LNCAP (cell line): Measurements from ENCODE around the gene MAML2.

ENCODE experiments used
- CTCF ChIP-seq: fragments of 450-650 bp; IDR thresholded peaks from 2 replicates; pipeline ENCODE4 v1.5.1; 2017; ENCODE audit warnings: mild to moderate bottlenecking

Gene MAML2

GRCh38 chr11:96306933-96307775 is 35.8 kb downstream of the MAML2 start:
- TF ChIP-seq CTCF: no peak

GRCh38 chr11:96306600-96306932 is 36.4 kb downstream of the MAML2 start:
- no peak for TF ChIP-seq CTCF

- no peak for TF ChIP-seq CTCF
Measured at GRCh38 chr11:96306071-96306470, 36.9 kb downstream of the MAML2 start.

- no peak for TF ChIP-seq CTCF
Measured at GRCh38 chr11:96303980-96304379, 39.0 kb downstream of the MAML2 start.

GRCh38 chr11:96303064-96303463 is 39.9 kb downstream of the MAML2 start:
- no peak for TF ChIP-seq CTCF

- TF ChIP-seq CTCF: no peak
Measured at GRCh38 chr11:96301818-96302217, 41.2 kb downstream of the MAML2 start.

- TF ChIP-seq CTCF: no peak
Measured at GRCh38 chr11:96299155-96299888, 43.7 kb downstream of the MAML2 start.
